HEK293 (cell line): ENCODE data around the gene SHISAL1.

Experiments used
- CTCF ChIA-PET: fragments of 350-600 bp; formaldehyde crosslinking; extraction: SDS; loops from one replicate; lab custom pipeline; 2021; ENCODE audit warnings: antibody characterized with exemption; lab: Yijun Ruan, JAX
- POLR2A ChIA-PET: fragments of 300-600 bp; formaldehyde crosslinking; extraction: SDS; loops from one replicate; lab custom pipeline; 2020; ENCODE audit warnings: antibody characterized with exemption, inconsistent platforms; lab: Yijun Ruan, JAX
- H3K27ac ChIP-seq: fragments of 200-500 bp; sonication (Bioruptor generic); 2 replicates; pipeline ENCODE4 v1.5.1; 2014; ENCODE audit warnings: low read depth, low read length, control low read depth, inconsistent platforms; ENCODE audit errors: extremely low read depth
- H3K36me3 ChIP-seq, 2 experiments: fragments of 200-500 bp in 1 of 2; sonication (Bioruptor generic) in 1 of 2; 1 replicate in 1 of 2; 2 replicates in 1 of 2; pipeline ENCODE4 v1.5.1; 2014 to 2017; ENCODE audit warnings: inconsistent platforms in 2 of 2, low read length in 2 of 2; ENCODE audit not compliant: control insufficient read depth in 2 of 2, insufficient read depth in 1 of 2
- H3K4me1 ChIP-seq: fragments of 200-500 bp; sonication (Bioruptor generic); 2 replicates; pipeline ENCODE4 v1.5.1; 2014; ENCODE audit warnings: mild to moderate bottlenecking, low read length, inconsistent platforms; ENCODE audit not compliant: control insufficient read depth, insufficient read depth
- H3K4me3 ChIP-seq: 2 replicates; pipeline ENCODE4 v1.5.1; 2011; ENCODE audit warnings: low read depth, mild to moderate bottlenecking, control low read depth, low read length, moderate library complexity
- H3K9me3 ChIP-seq: fragments of 200-500 bp; sonication (Bioruptor generic); 2 replicates; pipeline ENCODE4 v1.5.1; 2014; ENCODE audit warnings: low read depth, low read length, inconsistent platforms; ENCODE audit not compliant: control insufficient read depth, insufficient read depth
- KLF7 ChIP-seq: fragments of 450-650 bp; formaldehyde crosslinking; IDR thresholded peaks from 2 replicates; pipeline ENCODE4 v1.5.1; 2016; ENCODE audit warnings: missing biosample characterization, missing genetic modification characterization, borderline replicate concordance
- OSR2 ChIP-seq: fragments of 450-650 bp; formaldehyde crosslinking; IDR thresholded peaks from 2 replicates; pipeline ENCODE4 v1.5.1; 2016; ENCODE audit warnings: missing biosample characterization, missing genetic modification characterization
- SP2 ChIP-seq: fragments of 450-650 bp; formaldehyde crosslinking; IDR thresholded peaks from 2 replicates; pipeline ENCODE4 v1.5.1; 2016; ENCODE audit warnings: missing biosample characterization, missing genetic modification characterization
- SP7 ChIP-seq: fragments of 450-650 bp; formaldehyde crosslinking; IDR thresholded peaks from 2 replicates; pipeline ENCODE4 v1.5.1; 2016; ENCODE audit warnings: missing biosample characterization, missing genetic modification characterization
- YY2 ChIP-seq: fragments of 450-650 bp; formaldehyde crosslinking; IDR thresholded peaks from 2 replicates; pipeline ENCODE4 v1.5.1; 2016; ENCODE audit warnings: missing biosample characterization, missing genetic modification characterization
- ZFHX2 ChIP-seq: fragments of 450-650 bp; formaldehyde crosslinking; conservative IDR thresholded peaks from 2 replicates; pipeline ENCODE4 v1.5.1; 2016; ENCODE audit warnings: missing biosample characterization, missing genetic modification characterization
- ZFP41 ChIP-seq: fragments of 450-650 bp; formaldehyde crosslinking; IDR thresholded peaks from 2 replicates; pipeline ENCODE4 v1.5.1; 2016; ENCODE audit warnings: missing biosample characterization, missing genetic modification characterization, borderline replicate concordance
- ZNF140 ChIP-seq: fragments of 450-650 bp; formaldehyde crosslinking; IDR thresholded peaks from 2 replicates; pipeline ENCODE4 v1.5.1; 2016; ENCODE audit warnings: missing biosample characterization, missing genetic modification characterization
- ZNF214 ChIP-seq: fragments of 450-650 bp; formaldehyde crosslinking; IDR thresholded peaks from 2 replicates; pipeline ENCODE4 v1.5.1; 2017; ENCODE audit warnings: missing biosample characterization, mild to moderate bottlenecking, missing genetic modification characterization, borderline replicate concordance
- ZNF248 ChIP-seq: fragments of 450-650 bp; formaldehyde crosslinking; IDR thresholded peaks from 2 replicates; pipeline ENCODE4 v1.5.1; 2017; ENCODE audit warnings: missing biosample characterization, missing genetic modification characterization
- ZNF266 ChIP-seq: fragments of 450-650 bp; formaldehyde crosslinking; IDR thresholded peaks from 2 replicates; pipeline ENCODE4 v1.5.1; 2016; ENCODE audit warnings: missing biosample characterization, missing genetic modification characterization, low read depth
- ZNF292 ChIP-seq: fragments of 450-650 bp; formaldehyde crosslinking; IDR thresholded peaks from 2 replicates; pipeline ENCODE4 v1.5.1; 2016; ENCODE audit warnings: low read depth, missing biosample characterization, missing genetic modification characterization, borderline replicate concordance
- ZNF335 ChIP-seq: fragments of 450-650 bp; formaldehyde crosslinking; conservative IDR thresholded peaks from 2 replicates; pipeline ENCODE4 v1.5.1; 2016; ENCODE audit warnings: missing biosample characterization, missing genetic modification characterization
- ZNF354C ChIP-seq: fragments of 450-650 bp; formaldehyde crosslinking; IDR thresholded peaks from 2 replicates; pipeline ENCODE4 v1.5.1; 2016; ENCODE audit warnings: missing biosample characterization, missing genetic modification characterization, low read depth, borderline replicate concordance
- ZNF423 ChIP-seq: fragments of 450-650 bp; formaldehyde crosslinking; IDR thresholded peaks from 2 replicates; pipeline ENCODE4 v1.5.1; 2016; ENCODE audit warnings: missing biosample characterization, missing genetic modification characterization
- ZNF544 ChIP-seq: fragments of 450-650 bp; formaldehyde crosslinking; IDR thresholded peaks from 2 replicates; pipeline ENCODE4 v1.5.0; 2017; ENCODE audit warnings: missing biosample characterization, missing genetic modification characterization
- ZNF747 ChIP-seq: fragments of 450-650 bp; formaldehyde crosslinking; IDR thresholded peaks from 2 replicates; pipeline ENCODE4 v1.5.1; 2016; ENCODE audit warnings: missing biosample characterization, missing genetic modification characterization
- ZNF777 ChIP-seq: fragments of 450-650 bp; formaldehyde crosslinking; IDR thresholded peaks from 2 replicates; pipeline ENCODE4 v1.5.1; 2017; ENCODE audit warnings: missing biosample characterization, missing genetic modification characterization, borderline replicate concordance
- ZNF791 ChIP-seq: fragments of 450-650 bp; formaldehyde crosslinking; IDR thresholded peaks from 2 replicates; pipeline ENCODE4 v1.5.1; 2016; ENCODE audit warnings: missing biosample characterization, missing genetic modification characterization
- TF ChIP-seq, protein P1 (sequence below): fragments of 450-650 bp; formaldehyde crosslinking; IDR thresholded peaks from 2 replicates; pipeline ENCODE4 v1.5.1; 2016; ENCODE audit warnings: missing biosample characterization, missing genetic modification characterization
- TF ChIP-seq, protein P2 (sequence below): fragments of 450-650 bp; formaldehyde crosslinking; IDR thresholded peaks from 2 replicates; pipeline ENCODE4 v1.5.1; 2016; ENCODE audit warnings: missing biosample characterization, missing genetic modification characterization
- TF ChIP-seq, protein P3 (sequence below): fragments of 450-650 bp; formaldehyde crosslinking; IDR thresholded peaks from 2 replicates; pipeline ENCODE4 v1.5.1; 2016; ENCODE audit warnings: missing biosample characterization, missing genetic modification characterization

SHISAL1 gene

DNA sequence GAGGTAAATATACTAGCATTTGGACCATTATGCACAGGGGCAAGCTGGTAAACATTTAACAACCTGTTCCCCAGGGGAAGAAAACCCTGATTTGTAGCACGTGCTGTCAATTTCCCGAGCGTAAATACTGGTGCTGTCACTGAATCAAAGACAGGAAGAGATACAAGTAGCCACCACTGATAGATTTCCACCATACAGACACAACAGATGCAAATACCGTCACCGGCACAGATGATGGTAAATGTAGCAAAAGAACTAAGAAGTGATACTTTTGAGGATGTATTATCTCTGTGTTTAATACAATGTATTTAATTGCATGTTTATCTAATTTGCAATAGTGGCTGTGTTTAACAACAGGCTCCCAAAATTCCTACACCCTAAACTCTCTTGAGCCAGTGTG is 39.6 kb downstream of the SHISAL1 start (continued):
- TF ChIP-seq, protein P1, sequence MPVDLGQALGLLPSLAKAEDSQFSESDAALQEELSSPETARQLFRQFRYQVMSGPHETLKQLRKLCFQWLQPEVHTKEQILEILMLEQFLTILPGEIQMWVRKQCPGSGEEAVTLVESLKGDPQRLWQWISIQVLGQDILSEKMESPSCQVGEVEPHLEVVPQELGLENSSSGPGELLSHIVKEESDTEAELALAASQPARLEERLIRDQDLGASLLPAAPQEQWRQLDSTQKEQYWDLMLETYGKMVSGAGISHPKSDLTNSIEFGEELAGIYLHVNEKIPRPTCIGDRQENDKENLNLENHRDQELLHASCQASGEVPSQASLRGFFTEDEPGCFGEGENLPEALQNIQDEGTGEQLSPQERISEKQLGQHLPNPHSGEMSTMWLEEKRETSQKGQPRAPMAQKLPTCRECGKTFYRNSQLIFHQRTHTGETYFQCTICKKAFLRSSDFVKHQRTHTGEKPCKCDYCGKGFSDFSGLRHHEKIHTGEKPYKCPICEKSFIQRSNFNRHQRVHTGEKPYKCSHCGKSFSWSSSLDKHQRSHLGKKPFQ (tag by site-specific recombination) = no peak
- TF ChIP-seq ZNF140 = no peak
- TF ChIP-seq ZNF423 (tag by site-specific recombination) = no peak
- TF ChIP-seq ZNF777 (tag by site-specific recombination) = no peak
- TF ChIP-seq ZNF335 = no peak
- TF ChIP-seq ZNF248 (tag by site-specific recombination) = no peak
- TF ChIP-seq ZNF266 (tag by site-specific recombination) = no peak
- TF ChIP-seq, all 188 proteins: peak for 0

DNA sequence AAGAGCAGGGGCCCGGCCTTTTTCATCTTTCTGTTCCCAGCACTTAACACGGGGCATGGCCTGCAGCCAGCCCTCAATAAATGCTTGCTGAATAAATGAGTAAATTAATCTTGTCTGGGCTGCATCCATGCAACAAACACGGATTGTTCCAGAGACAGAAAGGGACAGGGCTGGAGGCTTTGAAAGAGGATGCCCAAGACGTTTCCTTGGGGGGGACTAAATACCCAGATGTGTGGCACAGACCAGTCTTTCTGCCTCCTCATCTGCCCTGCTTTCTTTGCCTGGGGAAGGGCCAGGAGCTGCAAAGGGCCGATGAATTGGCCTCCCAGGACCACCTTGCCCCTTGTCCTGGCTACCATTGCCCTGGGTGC is 40.4 kb downstream of the SHISAL1 start:
- no peak overlapping the region for H3K27ac ChIP-seq
- no peak overlapping the region for H3K4me3 ChIP-seq
- CTCF ChIA-PET = interaction anchor here (0.6 kb wide), 1 partner anchor 205 kb away, joined by 3 read pairs; no protein-coding TSS in a partner anchor
- no peak for TF ChIP-seq KLF7 (tag by site-specific recombination)
- no peak for TF ChIP-seq ZNF354C (tag by site-specific recombination)
- TF ChIP-seq, protein P2, sequence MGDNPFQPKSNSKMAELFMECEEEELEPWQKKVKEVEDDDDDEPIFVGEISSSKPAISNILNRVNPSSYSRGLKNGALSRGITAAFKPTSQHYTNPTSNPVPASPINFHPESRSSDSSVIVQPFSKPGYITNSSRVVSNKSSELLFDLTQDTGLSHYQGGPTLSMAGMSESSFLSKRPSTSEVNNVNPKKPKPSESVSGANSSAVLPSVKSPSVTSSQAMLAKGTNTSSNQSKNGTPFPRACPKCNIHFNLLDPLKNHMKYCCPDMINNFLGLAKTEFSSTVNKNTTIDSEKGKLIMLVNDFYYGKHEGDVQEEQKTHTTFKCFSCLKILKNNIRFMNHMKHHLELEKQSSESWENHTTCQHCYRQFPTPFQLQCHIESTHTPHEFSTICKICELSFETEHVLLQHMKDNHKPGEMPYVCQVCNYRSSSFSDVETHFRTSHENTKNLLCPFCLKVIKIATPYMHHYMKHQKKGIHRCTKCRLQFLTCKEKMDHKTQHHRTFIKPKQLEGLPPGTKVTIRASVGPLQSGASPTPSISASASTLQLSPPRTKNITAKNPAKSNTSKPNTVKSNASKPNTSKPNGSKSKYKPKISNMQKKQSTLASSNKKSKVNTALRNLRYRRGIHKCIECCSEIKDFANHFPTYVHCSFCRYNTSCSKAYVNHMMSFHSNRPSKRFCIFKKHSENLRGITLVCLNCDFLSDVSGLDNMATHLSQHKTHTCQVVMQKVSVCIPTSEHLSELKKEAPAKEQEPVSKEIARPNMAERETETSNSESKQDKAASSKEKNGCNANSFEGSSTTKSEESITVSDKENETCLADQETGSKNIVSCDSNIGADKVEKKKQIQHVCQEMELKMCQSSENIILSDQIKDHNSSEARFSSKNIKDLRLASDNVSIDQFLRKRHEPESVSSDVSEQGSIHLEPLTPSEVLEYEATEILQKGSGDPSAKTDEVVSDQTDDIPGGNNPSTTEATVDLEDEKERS (tag by site-specific recombination) = no peak
- TF ChIP-seq ZNF423 (tag by site-specific recombination) = no peak
- no peak for TF ChIP-seq ZNF747
- TF ChIP-seq, protein P3, sequence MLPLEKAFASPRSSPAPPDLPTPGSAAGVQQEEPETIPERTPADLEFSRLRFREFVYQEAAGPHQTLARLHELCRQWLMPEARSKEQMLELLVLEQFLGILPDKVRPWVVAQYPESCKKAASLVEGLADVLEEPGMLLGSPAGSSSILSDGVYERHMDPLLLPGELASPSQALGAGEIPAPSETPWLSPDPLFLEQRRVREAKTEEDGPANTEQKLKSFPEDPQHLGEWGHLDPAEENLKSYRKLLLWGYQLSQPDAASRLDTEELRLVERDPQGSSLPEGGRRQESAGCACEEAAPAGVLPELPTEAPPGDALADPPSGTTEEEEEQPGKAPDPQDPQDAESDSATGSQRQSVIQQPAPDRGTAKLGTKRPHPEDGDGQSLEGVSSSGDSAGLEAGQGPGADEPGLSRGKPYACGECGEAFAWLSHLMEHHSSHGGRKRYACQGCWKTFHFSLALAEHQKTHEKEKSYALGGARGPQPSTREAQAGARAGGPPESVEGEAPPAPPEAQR (tag by site-specific recombination) = no peak
- no peak for TF ChIP-seq OSR2 (tag by site-specific recombination)
- no peak for TF ChIP-seq SP2 (tag by site-specific recombination)
- TF ChIP-seq ZNF791 (tag by site-specific recombination) = no peak
- no peak for TF ChIP-seq ZNF544 (tag by site-specific recombination)
- no peak for TF ChIP-seq ZNF292 (tag by site-specific recombination)
- no peak for TF ChIP-seq ZNF335
- no peak for TF ChIP-seq ZFP41 (tag by site-specific recombination)
- no peak for TF ChIP-seq YY2 (tag by site-specific recombination)
- no peak for TF ChIP-seq SP7
- TF ChIP-seq ZFHX2 (tag by site-specific recombination) = no peak
- no peak for TF ChIP-seq ZNF214 (tag by site-specific recombination)
- TF ChIP-seq, all 188 proteins: peak for 0
- POLR2A ChIA-PET = no interaction called here
- H3K36me3 ChIP-seq = no peaks in the 10 kb centered on the region
- no peaks in the 10 kb centered on the region for H3K9me3 ChIP-seq
- no peaks in the 10 kb centered on the region for H3K4me1 ChIP-seq
